Subcutaneous abdominal adipose tissue (tissue), 5 donors: Measurements from ENCODE around the gene PHAF1.

Experiments
- H3K27ac ChIP-seq: one replicate; pipeline ENCODE4 v1.7.0; 2013; ENCODE audit warnings: low read depth, mild to moderate bottlenecking, inconsistent platforms, low read length, moderate library complexity
- H3K27me3 ChIP-seq, 5 donors: one replicate each; pipeline ENCODE4 v1.7.0; 2013; ENCODE audit warnings: low read length in 5 of 5, inconsistent platforms in 1 of 5; ENCODE audit not compliant: control insufficient read depth in 5 of 5, insufficient read depth in 4 of 5
- H3K36me3 ChIP-seq, 5 donors: one replicate each; pipeline ENCODE4 v1.7.0; 2013; ENCODE audit warnings: low read length in 5 of 5; ENCODE audit not compliant: control insufficient read depth in 5 of 5, insufficient read depth in 5 of 5
- H3K4me1 ChIP-seq, 5 donors: one replicate each; pipeline ENCODE4 v1.7.0; 2013; ENCODE audit warnings: low read length in 5 of 5, mild to moderate bottlenecking in 3 of 5, moderate library complexity in 1 of 5; ENCODE audit not compliant: control insufficient read depth in 5 of 5, insufficient read depth in 5 of 5
- H3K4me3 ChIP-seq, 5 donors: one replicate each; pipeline ENCODE4 v1.7.0; 2013; ENCODE audit warnings: low read length in 5 of 5, low read depth in 1 of 5
- H3K9ac ChIP-seq, 5 donors: one replicate each; pipeline ENCODE4 v1.7.0; 2013; ENCODE audit warnings: low read length in 5 of 5, mild to moderate bottlenecking in 4 of 5, moderate library complexity in 3 of 5
- H3K9me3 ChIP-seq, 5 donors: one replicate each; pipeline ENCODE4 v1.7.0; 2013; ENCODE audit warnings: low read length in 5 of 5; ENCODE audit not compliant: control insufficient read depth in 5 of 5
- donor health status: healthy.
- donor health status: healthy.
- donor health status: healthy.
- donor health status: healthy.
- donor health status: healthy.

Gene PHAF1

GRCh38 chr16:67109407-67110135, at the start of gene PHAF1:
Gene PHAF1 (plus strand): TSS chr16:67109941. CDS start chr16:67110176, 235 bp downstream.
- peaks cover 0 to 9% (median 2%) of the 10 kb centered on the region in 5 donors for H3K36me3 ChIP-seq
- no peaks in the 10 kb centered on the region for H3K9me3 ChIP-seq
- peaks cover 0 to 47% (median 32%) of the 10 kb centered on the region in 5 donors for H3K4me1 ChIP-seq
- H3K4me3 ChIP-seq: peak within 1 kb of the TSS; percentile 83 to 98 (median 95)
- peak within 1 kb of the TSS; percentile 83 for H3K27ac ChIP-seq
- H3K27me3 ChIP-seq: no peaks in the 10 kb centered on the region
- peak within 1 kb of the TSS; percentile 89 to 98 (median 92) for H3K9ac ChIP-seq

- no peak overlapping the region for H3K4me3 ChIP-seq
- H3K36me3 ChIP-seq: peaks cover 5 to 17% (median 8%) of the 10 kb centered on the region in 5 donors
- H3K27me3 ChIP-seq: no peaks in the 10 kb centered on the region
- H3K4me1 ChIP-seq: peaks cover 0 to 4% (median 0%) of the 10 kb centered on the region in 5 donors
- no peak overlapping the region for H3K27ac ChIP-seq
- H3K9me3 ChIP-seq: no peaks in the 10 kb centered on the region
- H3K9ac ChIP-seq: no peak overlapping the region
These were observed 46.7 kb upstream of the PHAF1 start for GRCh38 chr16:67063008-67063407.

GRCh38 chr16:67068212-67068753, 41.5 kb upstream of the PHAF1 start:
- peaks cover 0 to 1% (median 0%) of the 10 kb centered on the region in 5 donors for H3K4me1 ChIP-seq

GRCh38 chr16:67071476-67072048, 38.2 kb upstream of the PHAF1 start:
- no peaks in the 10 kb centered on the region for H3K27me3 ChIP-seq
- no peaks in the 10 kb centered on the region for H3K9me3 ChIP-seq
- H3K9ac ChIP-seq: no peak overlapping the region
- H3K4me3 ChIP-seq: no peak overlapping the region
- no peaks in the 10 kb centered on the region for H3K4me1 ChIP-seq
- H3K27ac ChIP-seq: no peak overlapping the region
- H3K36me3 ChIP-seq: peaks cover 13 to 52% (median 32%) of the 10 kb centered on the region in 5 donors

More at GRCh38 chr16:67068212-67068753, 41.5 kb upstream of the PHAF1 start:
- no peak overlapping the region for H3K9ac ChIP-seq
- no peak overlapping the region for H3K4me3 ChIP-seq
- H3K9me3 ChIP-seq: no peaks in the 10 kb centered on the region
- H3K27ac ChIP-seq: no peak overlapping the region
- H3K36me3 ChIP-seq: peaks cover 9 to 39% (median 18%) of the 10 kb centered on the region in 5 donors
- no peaks in the 10 kb centered on the region for H3K27me3 ChIP-seq

GRCh38 chr16:67075331-67075730, 34.4 kb upstream of the PHAF1 start:
- Histone ChIP-seq H3K4me3 (no peak overlapping the region), H3K36me3 (peaks cover 8 to 35% (median 15%) of the 10 kb centered on the region in 5 donors), H3K27ac (no peak overlapping the region), H3K9ac (no peak overlapping the region), H3K9me3 (no peaks in the 10 kb centered on the region), H3K27me3 (no peaks in the 10 kb centered on the region), H3K4me1 (no peaks in the 10 kb centered on the region)

GRCh38 chr16:67077871-67078270, 31.9 kb upstream of the PHAF1 start:
- Histone ChIP-seq H3K9me3 (no peaks in the 10 kb centered on the region), H3K9ac (no peak overlapping the region), H3K36me3 (peaks cover 8 to 27% (median 15%) of the 10 kb centered on the region in 5 donors), H3K4me1 (no peaks in the 10 kb centered on the region), H3K27ac (no peak overlapping the region), H3K27me3 (no peaks in the 10 kb centered on the region), H3K4me3 (no peak overlapping the region)

GRCh38 chr16:67082100-67082499, 27.6 kb upstream of the PHAF1 start:
- no peaks in the 10 kb centered on the region for H3K4me1 ChIP-seq
- no peak overlapping the region for H3K9ac ChIP-seq
- no peak overlapping the region for H3K27ac ChIP-seq
- H3K27me3 ChIP-seq: no peaks in the 10 kb centered on the region
- peaks cover 4 to 15% (median 6%) of the 10 kb centered on the region in 5 donors for H3K36me3 ChIP-seq
- H3K4me3 ChIP-seq: no peak overlapping the region
- H3K9me3 ChIP-seq: no peaks in the 10 kb centered on the region

GRCh38 chr16:67082891-67083290, 26.9 kb upstream of the PHAF1 start:
- no peaks in the 10 kb centered on the region for H3K4me1 ChIP-seq
- peaks cover 4 to 13% (median 4%) of the 10 kb centered on the region in 5 donors for H3K36me3 ChIP-seq
- no peak overlapping the region for H3K27ac ChIP-seq
- no peaks in the 10 kb centered on the region for H3K27me3 ChIP-seq
- no peak overlapping the region for H3K4me3 ChIP-seq
- no peaks in the 10 kb centered on the region for H3K9me3 ChIP-seq
- no peak overlapping the region for H3K9ac ChIP-seq

- Histone ChIP-seq H3K4me1 (no peaks in the 10 kb centered on the region), H3K9ac (no peak overlapping the region), H3K27ac (no peak overlapping the region), H3K9me3 (no peaks in the 10 kb centered on the region), H3K36me3 (peaks cover 0 to 8% (median 3%) of the 10 kb centered on the region in 5 donors), H3K4me3 (no peak overlapping the region), H3K27me3 (no peaks in the 10 kb centered on the region)
These were observed 25.3 kb upstream of the PHAF1 start for GRCh38 chr16:67084345-67085028.

GRCh38 chr16:67086822-67087221, 22.9 kb upstream of the PHAF1 start:
- H3K4me1 ChIP-seq: no peaks in the 10 kb centered on the region
- no peak overlapping the region for H3K9ac ChIP-seq
- no peaks in the 10 kb centered on the region for H3K27me3 ChIP-seq
- H3K27ac ChIP-seq: no peak overlapping the region
- no peaks in the 10 kb centered on the region for H3K9me3 ChIP-seq
- peaks cover 0 to 8% (median 2%) of the 10 kb centered on the region in 5 donors for H3K36me3 ChIP-seq
- H3K4me3 ChIP-seq: no peak overlapping the region
